Dendritic cell treated with granulocyte-macrophage colony-stimulating factor and Interleukin-4, amounts not matched to agents 40 ng/mL and 50 ng/mL, for 4 days (primary cell): Measurements from ENCODE around the gene GRAMD2A.

ENCODE experiments used
- H3K27ac Mint-ChIP-seq: one replicate; pipeline ENCODE4 v1.8.0; 2022; ENCODE audit warnings: mild to moderate bottlenecking, mixed read lengths
- H3K27me3 Mint-ChIP-seq: one replicate; pipeline ENCODE4 v1.8.0; 2022; ENCODE audit warnings: mild to moderate bottlenecking, mixed read lengths
- H3K36me3 Mint-ChIP-seq: one replicate; pipeline ENCODE4 v1.8.0; 2022; ENCODE audit warnings: low read depth, mixed read lengths
- H3K4me1 Mint-ChIP-seq: one replicate; pipeline ENCODE4 v1.8.0; 2022; ENCODE audit warnings: low read depth, mixed read lengths
- H3K4me3 Mint-ChIP-seq: one replicate; pipeline ENCODE4 v1.8.0; 2022; ENCODE audit warnings: mild to moderate bottlenecking, moderate library complexity, mixed read lengths
- H3K9me3 Mint-ChIP-seq: one replicate; pipeline ENCODE4 v1.8.0; 2022; ENCODE audit warnings: mixed read lengths
- intact Hi-C: fragments of 100-400 bp; cut with micrococcal nuclease; formaldehyde crosslinking; loops from one replicate; pipeline ENCODE4 v1.15.0; 2022

GRAMD2A gene

DNA sequence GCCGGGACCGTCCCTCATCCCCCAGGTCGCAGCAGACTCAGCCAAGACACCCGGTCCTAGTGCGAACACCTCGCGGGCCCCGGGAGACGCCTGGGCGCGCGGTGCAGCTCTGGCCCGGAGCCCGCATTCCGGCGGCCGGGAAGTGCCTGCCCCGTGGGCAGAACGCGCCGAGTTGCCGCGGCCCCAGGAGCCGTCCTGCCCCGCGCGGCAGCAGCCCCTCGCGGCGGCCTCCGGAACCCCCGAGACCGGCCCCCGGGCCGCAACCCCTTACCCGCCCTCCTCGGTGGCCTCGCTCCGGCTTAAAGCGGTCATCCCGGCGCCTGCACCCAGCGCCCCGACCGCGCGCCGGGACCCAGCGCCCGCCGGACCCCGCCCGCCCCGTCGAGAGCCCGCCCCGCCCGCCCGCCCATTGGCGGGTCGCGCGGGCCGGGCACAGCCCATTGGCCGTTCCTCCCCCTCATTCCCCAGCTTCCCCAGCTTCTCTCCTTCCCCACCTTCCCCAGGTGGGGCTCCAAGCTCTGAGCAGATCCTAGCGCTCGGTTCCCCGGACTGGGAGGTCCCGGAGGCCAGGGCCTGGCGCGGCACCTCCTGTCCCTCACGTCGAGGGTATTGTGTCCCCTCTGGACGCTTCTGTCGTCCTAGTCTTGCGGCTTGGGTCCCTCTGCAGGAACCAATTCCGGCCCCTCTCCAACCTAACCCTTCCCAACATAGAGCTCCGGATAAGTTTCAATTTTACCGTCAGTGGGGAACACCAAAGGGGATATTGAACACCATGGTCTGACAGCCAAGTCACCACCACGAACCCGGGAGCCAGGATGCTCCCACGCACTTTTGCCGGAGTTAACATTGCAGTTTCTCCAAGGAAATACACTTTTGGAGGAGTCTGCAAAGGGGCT lies at the start of gene GRAMD2A:
Gene GRAMD2A, minus strand, starts transcription at position 328 of the 896 bp plus-strand sequence.
- H3K36me3 Mint-ChIP-seq = peaks cover 50% of the 10 kb centered on the region
- intact Hi-C loops = loop anchor here (5.0 kb wide), 3 partner anchors 35 to 90 kb away; partner anchors contain the start of genes PARP6 and PKM
- peaks cover 36% of the 10 kb centered on the region for H3K27me3 Mint-ChIP-seq
- H3K9me3 Mint-ChIP-seq = no peaks in the 10 kb centered on the region
- peak within 1 kb of the TSS; percentile 61 for H3K27ac Mint-ChIP-seq
- H3K4me1 Mint-ChIP-seq = peaks cover 52% of the 10 kb centered on the region
- peak within 1 kb of the TSS; percentile 78 for H3K4me3 Mint-ChIP-seq

DNA sequence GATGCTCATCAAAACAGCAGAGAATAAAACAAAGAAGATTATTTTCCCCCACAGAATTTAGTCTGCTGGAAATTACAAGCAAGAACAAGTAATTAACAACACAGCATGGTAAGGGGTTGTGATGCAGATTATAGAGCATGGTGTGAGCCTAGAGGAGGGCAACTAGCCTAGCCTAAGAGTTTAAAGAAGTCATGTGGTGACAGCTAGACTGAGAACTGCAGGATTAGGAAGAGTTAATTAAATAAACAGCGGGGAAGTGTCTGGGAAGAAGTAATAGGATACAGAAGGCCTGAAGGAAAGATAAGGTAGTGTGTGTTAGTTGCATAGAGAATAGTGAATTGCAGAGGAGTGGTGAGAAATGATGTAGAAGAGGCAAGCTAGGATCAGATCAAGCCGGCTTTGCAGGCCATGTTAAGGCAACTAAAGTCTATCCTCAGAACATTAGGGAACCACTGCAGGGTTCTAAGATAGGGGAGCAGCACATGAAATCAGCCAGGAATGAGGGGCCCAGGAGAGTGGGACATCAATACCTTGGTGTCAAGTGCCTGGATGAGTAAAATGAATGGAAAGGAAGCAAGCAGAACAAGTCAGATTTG lies 45.3 kb upstream of the GRAMD2A start:
- intact Hi-C loops = no loop called here
- Mint-ChIP-seq H3K27me3 (no peaks in the 10 kb centered on the region), H3K4me1 (peaks cover 5% of the 10 kb centered on the region), H3K27ac (no peak overlapping the region), H3K4me3 (no peak overlapping the region), H3K36me3 (peaks cover 73% of the 10 kb centered on the region), H3K9me3 (no peaks in the 10 kb centered on the region)

DNA sequence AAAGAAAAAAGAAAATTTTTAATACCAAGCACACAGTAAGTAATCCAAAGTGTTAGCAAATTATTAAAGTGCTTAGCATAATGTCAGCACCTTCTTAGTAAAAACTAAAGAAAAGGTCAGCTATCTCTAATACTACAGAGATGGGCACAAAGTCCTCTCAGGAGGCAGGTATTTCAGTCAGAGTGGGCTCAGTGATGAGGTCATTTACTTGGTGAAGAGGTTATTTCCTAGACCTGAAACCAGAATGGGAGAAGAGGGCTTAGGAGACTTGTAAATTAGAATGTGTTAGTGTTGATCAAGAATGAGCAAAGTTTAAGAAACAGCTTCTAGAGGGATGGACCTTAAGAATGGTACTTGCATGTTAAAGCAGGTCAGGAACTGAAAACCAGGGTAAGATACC lies 42.1 kb upstream of the GRAMD2A start:
- Mint-ChIP-seq H3K4me1 (peaks cover 28% of the 10 kb centered on the region), H3K4me3 (no peak overlapping the region), H3K9me3 (no peaks in the 10 kb centered on the region), H3K36me3 (peaks cover 51% of the 10 kb centered on the region), H3K27me3 (no peaks in the 10 kb centered on the region), H3K27ac (no peak overlapping the region)
- intact Hi-C loops = loop anchor here (10.0 kb wide), 1 partner anchor 235 kb away; the partner anchor contains the start of gene ARIH1

DNA sequence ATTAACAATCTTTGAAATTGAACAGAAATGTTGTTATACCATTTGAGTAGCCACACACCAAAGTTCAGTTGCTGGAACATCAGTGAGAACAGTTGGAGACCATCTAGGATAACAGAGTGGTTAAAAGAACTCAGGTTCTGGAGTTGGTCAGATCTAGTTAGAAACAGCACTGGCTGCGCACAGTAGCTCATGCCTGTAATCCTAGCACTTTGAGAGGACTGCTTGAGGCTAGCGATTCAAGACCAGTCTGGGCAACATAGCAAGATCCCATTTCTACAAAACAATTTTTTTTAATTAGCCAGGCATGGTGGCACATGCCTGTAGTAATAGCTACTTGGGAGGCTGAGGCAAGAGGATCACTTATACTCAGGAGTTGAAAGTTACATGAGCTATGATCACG lies 41.0 kb upstream of the GRAMD2A start:
- no peak overlapping the region for H3K27ac Mint-ChIP-seq
- H3K4me3 Mint-ChIP-seq = no peak overlapping the region
- intact Hi-C loops = loop anchor here (10.0 kb wide), 1 partner anchor 236 kb away; the partner anchor contains the start of gene ARIH1

DNA sequence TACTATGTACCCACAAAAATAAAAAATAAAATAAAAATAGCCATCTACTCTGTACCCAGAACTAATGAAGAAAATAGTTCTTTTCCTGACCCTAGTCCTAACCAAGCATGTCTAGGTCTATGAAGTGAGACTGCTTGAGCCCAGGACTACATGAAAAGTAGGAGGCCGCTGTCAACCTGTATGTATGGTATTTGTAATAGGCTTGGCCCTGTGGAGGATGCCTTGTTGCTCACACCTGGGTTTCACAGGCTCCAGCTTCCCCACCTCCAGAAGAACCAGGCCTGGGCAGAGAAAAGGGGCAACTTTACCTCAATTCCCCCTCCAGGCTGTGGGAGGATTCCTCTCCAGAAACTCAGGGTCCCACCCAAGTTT lies 40.3 kb upstream of the GRAMD2A start:
- H3K27me3 Mint-ChIP-seq = no peaks in the 10 kb centered on the region
- no peak overlapping the region for H3K4me3 Mint-ChIP-seq
- H3K4me1 Mint-ChIP-seq = peaks cover 40% of the 10 kb centered on the region
- H3K27ac Mint-ChIP-seq = peak overlapping the region; percentile 80
- intact Hi-C loops = loop anchor here (10.0 kb wide), 1 partner anchor 237 kb away; the partner anchor contains the start of gene ARIH1
- no peaks in the 10 kb centered on the region for H3K9me3 Mint-ChIP-seq
- H3K36me3 Mint-ChIP-seq = peaks cover 33% of the 10 kb centered on the region

More for the DNA sequence above, 41.0 kb upstream of the GRAMD2A start:
- Mint-ChIP-seq H3K4me1 (peaks cover 34% of the 10 kb centered on the region), H3K9me3 (no peaks in the 10 kb centered on the region), H3K27me3 (no peaks in the 10 kb centered on the region), H3K36me3 (peaks cover 41% of the 10 kb centered on the region)

DNA sequence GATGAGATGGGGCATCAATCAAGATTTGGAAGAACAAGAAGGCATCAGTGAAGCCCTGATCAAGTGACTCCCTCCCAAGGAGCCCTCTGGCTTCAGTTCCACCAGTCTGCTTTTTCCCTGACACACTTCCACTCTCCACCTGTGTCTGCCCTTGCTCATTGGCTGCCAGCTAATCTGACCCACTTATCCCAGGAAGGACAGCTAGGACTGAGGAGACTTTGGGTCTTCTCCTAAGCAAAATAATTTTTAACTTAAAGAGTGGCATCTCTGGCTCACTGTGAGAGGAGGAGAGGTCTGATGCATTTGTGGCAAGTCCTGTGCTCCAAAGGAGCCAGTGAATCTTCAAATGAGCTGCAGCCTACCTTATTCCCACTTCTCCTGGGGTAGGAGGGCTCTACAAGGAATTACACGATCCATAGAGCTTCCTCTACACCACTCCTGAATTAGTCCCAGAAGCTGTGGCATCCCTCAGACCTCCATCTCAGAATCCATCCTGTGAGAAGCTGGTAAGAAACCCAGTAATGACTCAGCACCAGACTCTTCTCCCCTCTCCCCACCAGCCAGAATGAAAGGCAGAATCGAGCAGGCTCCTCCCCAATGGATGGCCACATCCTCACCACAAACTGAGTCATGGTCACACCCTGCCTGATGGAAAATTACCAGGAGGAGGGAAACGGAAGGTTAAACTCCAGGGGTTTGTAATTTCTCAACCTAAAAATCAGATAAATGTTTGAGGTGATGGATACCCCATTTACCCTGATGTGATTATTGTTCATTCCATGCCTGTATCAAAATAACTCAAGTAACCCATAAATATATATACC lies 39.7 kb upstream of the GRAMD2A start:
- H3K4me3 Mint-ChIP-seq = peak overlapping the region; percentile 51
- intact Hi-C loops = loop anchor here (10.0 kb wide), 1 partner anchor 238 kb away; the partner anchor contains the start of gene ARIH1
- H3K27me3 Mint-ChIP-seq = no peaks in the 10 kb centered on the region
- H3K9me3 Mint-ChIP-seq = no peaks in the 10 kb centered on the region
- peaks cover 27% of the 10 kb centered on the region for H3K36me3 Mint-ChIP-seq
- peaks cover 46% of the 10 kb centered on the region for H3K4me1 Mint-ChIP-seq
- H3K27ac Mint-ChIP-seq = peak overlapping the region; percentile 80

DNA sequence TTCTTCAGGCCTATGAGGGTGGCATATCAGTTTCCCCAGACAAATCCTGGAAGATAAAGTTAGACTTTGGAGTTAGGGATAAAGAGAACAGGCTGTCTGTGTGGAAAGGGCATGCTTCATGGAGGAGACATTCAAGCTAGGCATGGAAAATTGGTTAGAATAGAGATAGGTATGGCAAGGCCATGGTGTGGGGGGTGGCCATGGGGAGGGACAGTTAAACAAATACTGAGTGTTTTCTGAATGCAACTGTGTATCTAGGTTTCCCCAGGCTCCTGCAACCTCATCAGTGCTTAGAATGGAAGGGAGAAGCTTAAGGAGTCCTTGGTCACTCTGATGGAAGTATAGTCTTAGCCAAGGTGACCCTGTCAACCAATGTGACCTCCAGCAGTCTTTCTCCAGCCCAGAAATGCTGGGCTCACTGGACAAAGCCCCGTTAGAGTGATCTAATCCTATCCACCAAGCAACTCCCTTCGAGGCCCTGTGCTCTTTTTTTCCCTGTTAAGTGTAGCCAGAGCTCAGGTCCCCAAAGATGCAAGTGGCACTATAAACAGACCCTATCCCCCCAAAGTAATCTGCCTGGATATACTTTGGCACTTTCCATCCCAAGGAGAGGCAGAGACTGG lies 38.9 kb upstream of the GRAMD2A start:
- Mint-ChIP-seq H3K27me3 (no peaks in the 10 kb centered on the region), H3K4me1 (peaks cover 54% of the 10 kb centered on the region), H3K36me3 (peaks cover 24% of the 10 kb centered on the region), H3K4me3 (peak overlapping the region; percentile 51), H3K27ac (peak overlapping the region; percentile 80), H3K9me3 (no peaks in the 10 kb centered on the region)
- intact Hi-C loops = loop anchor here (10.0 kb wide), 1 partner anchor 238 kb away; the partner anchor contains the start of gene ARIH1

DNA sequence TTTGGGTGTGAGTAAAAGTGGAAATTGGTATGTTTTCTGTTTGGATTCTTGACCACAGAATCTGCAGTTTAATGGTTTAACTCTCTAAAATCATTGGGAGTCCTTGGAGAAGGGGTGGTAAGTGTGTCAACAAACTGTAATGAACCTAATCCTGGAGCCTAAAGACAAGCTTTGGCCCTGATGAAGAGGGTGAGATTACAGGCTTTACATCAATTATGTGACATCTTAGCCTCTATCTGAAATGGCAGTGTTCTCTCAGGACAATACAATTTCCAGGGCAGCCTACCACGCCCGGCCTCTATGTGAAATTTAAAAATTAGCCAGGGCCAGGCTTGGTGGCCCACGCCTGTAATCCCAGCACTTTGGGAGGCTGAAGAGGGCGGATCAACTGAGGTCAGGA lies 37.7 kb upstream of the GRAMD2A start:
- Mint-ChIP-seq H3K27ac (no peak overlapping the region), H3K4me3 (no peak overlapping the region), H3K9me3 (no peaks in the 10 kb centered on the region), H3K27me3 (no peaks in the 10 kb centered on the region), H3K36me3 (peaks cover 23% of the 10 kb centered on the region), H3K4me1 (peaks cover 55% of the 10 kb centered on the region)
- intact Hi-C loops = loop anchor here (10.0 kb wide), 1 partner anchor 240 kb away; the partner anchor contains the start of gene ARIH1

DNA sequence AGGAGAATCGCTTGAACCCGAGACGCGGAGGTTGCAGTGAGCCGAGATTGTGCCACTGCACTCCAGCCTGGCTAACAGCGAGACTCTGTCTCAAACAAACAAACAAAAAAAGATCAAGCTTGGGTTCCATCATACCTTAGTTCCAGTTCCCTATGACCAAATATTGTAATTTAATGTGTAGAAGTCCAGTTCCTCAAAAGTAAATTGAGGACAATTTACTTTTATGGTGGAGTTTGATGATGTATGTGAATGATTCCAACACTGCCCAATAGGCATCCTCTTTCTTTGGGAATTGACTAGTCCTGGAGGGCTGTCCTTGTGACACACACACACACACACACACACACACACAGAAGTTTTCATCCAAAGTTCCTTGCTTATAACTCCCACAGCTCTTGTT lies 36.2 kb upstream of the GRAMD2A start:
- peaks cover 26% of the 10 kb centered on the region for H3K36me3 Mint-ChIP-seq
- no peaks in the 10 kb centered on the region for H3K9me3 Mint-ChIP-seq
- peak overlapping the region; percentile 98 for H3K27ac Mint-ChIP-seq
- intact Hi-C loops = loop anchor here (5.0 to 10.0 kb wide), 3 partner anchors 36 to 241 kb away; partner anchors contain the start of genes ARIH1, GRAMD2A and HEXA
- H3K4me1 Mint-ChIP-seq = peaks cover 63% of the 10 kb centered on the region
- H3K27me3 Mint-ChIP-seq = no peaks in the 10 kb centered on the region
- H3K4me3 Mint-ChIP-seq = no peak overlapping the region

DNA sequence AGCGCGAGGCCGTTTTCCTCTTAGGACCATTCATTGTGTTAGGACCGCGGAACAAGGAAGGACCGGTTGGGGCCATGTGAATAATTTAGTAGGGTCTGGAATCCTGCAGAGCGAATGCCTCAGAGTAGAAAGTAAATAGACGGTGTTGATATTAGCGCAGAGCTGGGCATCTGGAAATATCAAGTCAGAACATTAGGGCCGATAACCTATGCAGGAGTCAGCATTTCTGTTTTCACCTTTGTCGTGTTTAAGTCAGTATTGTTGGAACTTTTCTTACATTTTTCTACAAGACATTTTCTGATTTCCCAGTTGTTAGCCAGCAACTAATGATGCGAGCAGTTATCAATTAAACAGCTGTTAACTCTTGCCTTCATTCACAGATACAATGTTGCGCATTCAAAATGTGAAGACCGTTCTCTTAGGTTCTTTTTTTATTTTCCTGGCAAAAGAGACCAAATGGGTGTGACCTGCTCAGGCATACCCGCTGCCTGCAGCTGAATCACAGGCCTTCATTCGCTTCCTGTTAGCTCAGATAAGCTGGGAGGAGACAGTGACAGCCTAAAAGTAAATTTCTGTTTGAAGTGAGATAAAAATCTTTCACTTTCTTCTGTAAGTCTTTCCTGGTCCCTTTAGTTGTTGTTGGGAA lies 34.4 kb upstream of the GRAMD2A start:
- H3K36me3 Mint-ChIP-seq = peaks cover 44% of the 10 kb centered on the region
- H3K9me3 Mint-ChIP-seq = no peaks in the 10 kb centered on the region
- H3K27ac Mint-ChIP-seq = peak overlapping the region; percentile 98
- peak overlapping the region; percentile 93 for H3K4me3 Mint-ChIP-seq
- H3K4me1 Mint-ChIP-seq = peaks cover 68% of the 10 kb centered on the region
- intact Hi-C loops = loop anchor here (5.0 to 10.0 kb wide), 3 partner anchors 35 to 243 kb away; partner anchors contain the start of genes ARIH1, GRAMD2A and HEXA
- H3K27me3 Mint-ChIP-seq = no peaks in the 10 kb centered on the region

DNA sequence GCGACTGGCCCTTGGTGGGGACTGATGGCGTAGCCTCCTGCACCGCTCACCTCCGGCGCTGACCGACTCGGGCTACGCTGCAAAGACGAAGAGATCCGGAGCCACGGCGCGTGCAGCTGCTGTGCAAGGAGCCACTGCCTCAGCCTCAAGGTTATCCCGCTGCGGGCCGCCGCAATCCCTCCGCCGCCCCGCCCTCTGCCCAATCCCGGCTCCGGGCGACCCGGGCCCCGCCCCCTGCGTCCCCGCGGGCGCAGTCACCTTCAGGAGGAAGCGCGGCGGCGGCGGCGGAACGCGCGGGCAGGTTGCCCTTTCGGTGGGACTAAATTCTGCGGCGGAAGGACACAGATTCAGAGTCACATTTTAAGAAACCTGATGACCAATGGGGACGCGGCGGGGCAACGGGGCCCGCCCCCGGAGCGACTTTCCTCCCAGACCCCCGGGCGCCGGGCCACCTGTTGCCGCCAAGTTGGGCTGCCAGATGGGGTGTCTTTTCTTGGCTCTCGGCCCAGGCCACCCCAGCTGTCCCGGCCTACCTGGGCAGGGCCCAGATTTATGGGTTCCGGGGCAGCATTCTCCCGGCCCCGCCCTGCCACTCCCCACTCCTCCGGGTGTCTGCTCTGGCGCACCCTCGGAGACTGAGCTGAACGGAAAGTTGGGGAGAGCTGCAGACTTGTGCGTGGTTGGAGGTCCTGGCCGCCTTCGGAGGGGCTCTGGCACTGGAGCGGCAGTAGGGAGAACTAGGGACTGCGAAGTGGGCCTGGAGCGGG lies 33.7 kb upstream of the GRAMD2A start, which contains the start of gene PKM:
Gene PKM, minus strand, starts transcription at position 125 of the 767 bp plus-strand sequence. CDS start 12,093 bp downstream, outside the sequence.
- Mint-ChIP-seq H3K4me1 (peaks cover 67% of the 10 kb centered on the region), H3K9me3 (no peaks in the 10 kb centered on the region), H3K36me3 (peaks cover 50% of the 10 kb centered on the region), H3K27ac (peak within 1 kb of the TSS; percentile 98), H3K4me3 (peak within 1 kb of the TSS; percentile 93), H3K27me3 (no peaks in the 10 kb centered on the region)
- intact Hi-C loops = loop anchor here (5.0 to 10.0 kb wide), 3 partner anchors 34 to 244 kb away; partner anchors contain the start of genes ARIH1, GRAMD2A and HEXA
